ENCODE results near the gene TEKT2.

GRCh38 chr1:36034692-36035091 lies 49.2 kb upstream of the TEKT2 start:
- no peak for TF ChIP-seq CTCF (IDR thresholded peaks at IDR 0.05)
- TF ChIP-seq KDM5A (IDR thresholded peaks at IDR 0.05), result no peak
- no peak for TF ChIP-seq POLR2A (IDR thresholded peaks at IDR 0.05; ENCODE audit: low read length)
